ENCODE data around the gene BGN. TPM values are rescaled to one million over a fixed set of nuclear protein-coding genes. Genes with fewer than 3 reads are reported as not detected.

The BGN gene
- total RNA-seq, 1 experiment from 2014 or later: 0.37 TPM

DNA sequence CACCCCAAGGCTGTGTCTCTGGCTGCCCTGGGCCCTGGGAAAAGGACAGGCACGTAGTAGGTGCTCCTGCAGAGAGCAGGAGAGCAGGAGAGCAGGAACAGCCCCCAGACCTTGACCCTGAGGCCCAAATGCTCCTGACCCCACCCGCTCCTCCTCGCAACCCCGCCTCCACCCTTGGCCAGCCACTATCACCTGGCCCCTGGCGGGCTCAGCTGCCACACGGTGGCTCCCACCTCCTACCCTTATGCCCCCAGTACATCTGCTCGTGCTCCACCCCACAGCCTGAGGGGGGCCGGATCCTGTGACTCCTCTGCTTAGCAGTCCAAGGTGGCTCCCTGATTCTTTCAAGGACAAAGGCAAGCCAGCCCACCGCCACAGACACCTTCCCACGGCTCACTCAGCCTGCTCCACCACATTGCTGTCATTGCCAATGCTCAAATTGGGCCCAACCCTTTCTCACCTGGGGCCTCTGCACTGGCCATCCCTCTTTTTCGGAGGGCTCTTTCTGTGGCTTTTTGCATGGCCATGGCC lies 19.0 kb upstream of the BGN start:
- Histone ChIP-seq H3K9ac (ENCODE audit: low read length) (no peak overlapping the region), H2AFZ (ENCODE audit: low read depth, low read length, poor library complexity, severe bottlenecking) (no peak overlapping the region), H3K4me2 (ENCODE audit: low read length) (no peak overlapping the region), H3K27me3 (ENCODE audit: insufficient read depth, low read length) (no peaks in the 10 kb centered on the region), H3K4me1 (ENCODE audit: control insufficient read depth in 1 of 2, insufficient read depth in 2 of 2, low read length in 2 of 2) (peaks cover 0 to 5% of the 10 kb centered on the region in 2 experiments; a peak in 1 of 4 replicates), H3K9me3 (ENCODE audit: control insufficient read depth in 1 of 2, insufficient read depth in 1 of 2, low read depth in 1 of 2, low read length in 2 of 2) (no peaks in the 10 kb centered on the region), H3K27ac (ENCODE audit: low read depth, low read length) (no peak overlapping the region), H3K36me3 (ENCODE audit: control insufficient read depth in 1 of 2, insufficient read depth in 2 of 2, low read length in 2 of 2) (no peaks in the 10 kb centered on the region), H3K79me2 (ENCODE audit: insufficient read depth, low read length) (no peaks in the 10 kb centered on the region), H4K20me1 (ENCODE audit: insufficient read depth) (no peaks in the 10 kb centered on the region), H3K4me3 (replicated peaks in 1 of 2; ENCODE audit: low read depth in 1 of 2, low read length in 2 of 2) (no peak overlapping the region), H3K9me2 (ENCODE audit: insufficient read depth) (no peaks in the 10 kb centered on the region)
- ATAC-seq (no peak), DNase-seq (ENCODE audit: low read depth, low spot score) (no peak)
- POLR2A ChIA-PET: no interaction called here
- BruUV-seq (replicated peaks): no TSS peak
- intact Hi-C loops (cut with micrococcal nuclease): no loop called here
- CTCF ChIA-PET: no interaction called here
- RAD21 ChIA-PET (ENCODE audit: low non-redundant PET in 1 of 2, low total read pairs in 2 of 2, uncharacterized antibody in 2 of 2, unreplicated experiment in 2 of 2): no interaction called here
- TF ChIP-seq SRF (IDR thresholded peaks at IDR 0.05; ENCODE audit: low read depth): no peak
- TF ChIP-seq POLR2AphosphoS5 (IDR thresholded peaks at IDR 0.05; ENCODE audit: low read depth, low read length): no peak
- no peak for TF ChIP-seq TCF7L2 (IDR thresholded peaks at IDR 0.05; ENCODE audit: borderline replicate concordance, extremely low read depth, insufficient read depth, insufficient read length)
- TF ChIP-seq EZH2 (IDR thresholded peaks at IDR 0.05): no peak
- no peak for TF ChIP-seq CTCF (IDR thresholded peaks at IDR 0.05 in 2 of 3, conservative IDR thresholded peaks at IDR 0.05 in 1 of 3; ENCODE audit: borderline replicate concordance in 1 of 3, insufficient read depth in 1 of 3, low read depth in 2 of 3, low read length in 2 of 3)
- TF ChIP-seq JUND (IDR thresholded peaks at IDR 0.05): no peak
- TF ChIP-seq, protein P1, sequence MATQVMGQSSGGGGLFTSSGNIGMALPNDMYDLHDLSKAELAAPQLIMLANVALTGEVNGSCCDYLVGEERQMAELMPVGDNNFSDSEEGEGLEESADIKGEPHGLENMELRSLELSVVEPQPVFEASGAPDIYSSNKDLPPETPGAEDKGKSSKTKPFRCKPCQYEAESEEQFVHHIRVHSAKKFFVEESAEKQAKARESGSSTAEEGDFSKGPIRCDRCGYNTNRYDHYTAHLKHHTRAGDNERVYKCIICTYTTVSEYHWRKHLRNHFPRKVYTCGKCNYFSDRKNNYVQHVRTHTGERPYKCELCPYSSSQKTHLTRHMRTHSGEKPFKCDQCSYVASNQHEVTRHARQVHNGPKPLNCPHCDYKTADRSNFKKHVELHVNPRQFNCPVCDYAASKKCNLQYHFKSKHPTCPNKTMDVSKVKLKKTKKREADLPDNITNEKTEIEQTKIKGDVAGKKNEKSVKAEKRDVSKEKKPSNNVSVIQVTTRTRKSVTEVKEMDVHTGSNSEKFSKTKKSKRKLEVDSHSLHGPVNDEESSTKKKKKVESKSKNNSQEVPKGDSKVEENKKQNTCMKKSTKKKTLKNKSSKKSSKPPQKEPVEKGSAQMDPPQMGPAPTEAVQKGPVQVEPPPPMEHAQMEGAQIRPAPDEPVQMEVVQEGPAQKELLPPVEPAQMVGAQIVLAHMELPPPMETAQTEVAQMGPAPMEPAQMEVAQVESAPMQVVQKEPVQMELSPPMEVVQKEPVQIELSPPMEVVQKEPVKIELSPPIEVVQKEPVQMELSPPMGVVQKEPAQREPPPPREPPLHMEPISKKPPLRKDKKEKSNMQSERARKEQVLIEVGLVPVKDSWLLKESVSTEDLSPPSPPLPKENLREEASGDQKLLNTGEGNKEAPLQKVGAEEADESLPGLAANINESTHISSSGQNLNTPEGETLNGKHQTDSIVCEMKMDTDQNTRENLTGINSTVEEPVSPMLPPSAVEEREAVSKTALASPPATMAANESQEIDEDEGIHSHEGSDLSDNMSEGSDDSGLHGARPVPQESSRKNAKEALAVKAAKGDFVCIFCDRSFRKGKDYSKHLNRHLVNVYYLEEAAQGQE (IDR thresholded peaks at IDR 0.05; ENCODE audit: low read depth): no peak
- no peak for TF ChIP-seq EGR1 (IDR thresholded peaks at IDR 0.05; ENCODE audit: low read depth)
- TF ChIP-seq EZH2phosphoT487 (IDR thresholded peaks at IDR 0.05; ENCODE audit: borderline replicate concordance): no peak
- no peak for TF ChIP-seq ELF1 (IDR thresholded peaks at IDR 0.05; ENCODE audit: borderline replicate concordance, low read depth)
- TF ChIP-seq RAD21 (IDR thresholded peaks at IDR 0.05; ENCODE audit: low read depth): no peak
- TF ChIP-seq FOSL1 (IDR thresholded peaks at IDR 0.05; ENCODE audit: low read depth): no peak
- no peak for TF ChIP-seq CEBPB (IDR thresholded peaks at IDR 0.05; ENCODE audit: low read depth)
- no peak for TF ChIP-seq ZFX (IDR thresholded peaks at IDR 0.05)
- no peak for TF ChIP-seq YY1 (IDR thresholded peaks at IDR 0.05; ENCODE audit: extremely low read depth, insufficient replicate concordance, low read depth, low read length)
- TF ChIP-seq, protein P2, sequence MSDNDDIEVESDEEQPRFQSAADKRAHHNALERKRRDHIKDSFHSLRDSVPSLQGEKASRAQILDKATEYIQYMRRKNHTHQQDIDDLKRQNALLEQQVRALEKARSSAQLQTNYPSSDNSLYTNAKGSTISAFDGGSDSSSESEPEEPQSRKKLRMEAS (IDR thresholded peaks at IDR 0.05): no peak
- no peak for TF ChIP-seq ZNF274 (IDR thresholded peaks at IDR 0.05; ENCODE audit: low read depth, low read length)
- TF ChIP-seq POLR2A (IDR thresholded peaks at IDR 0.05; ENCODE audit: borderline replicate concordance, extremely low read depth, insufficient read depth, insufficient read length): no peak
- no peak for TF ChIP-seq SIN3A (IDR thresholded peaks at IDR 0.05; ENCODE audit: low read depth)
- TF ChIP-seq ATF3 (IDR thresholded peaks at IDR 0.05): no peak

All from HCT116 (cell line).